ENCODE results near the gene ZP4. TPM values are rescaled to one million over a fixed set of nuclear protein-coding genes. Genes with fewer than 3 reads are reported as not detected.

ZP4 gene
- total RNA-seq, 1 experiment from 2014 or later, result not detected

DNA sequence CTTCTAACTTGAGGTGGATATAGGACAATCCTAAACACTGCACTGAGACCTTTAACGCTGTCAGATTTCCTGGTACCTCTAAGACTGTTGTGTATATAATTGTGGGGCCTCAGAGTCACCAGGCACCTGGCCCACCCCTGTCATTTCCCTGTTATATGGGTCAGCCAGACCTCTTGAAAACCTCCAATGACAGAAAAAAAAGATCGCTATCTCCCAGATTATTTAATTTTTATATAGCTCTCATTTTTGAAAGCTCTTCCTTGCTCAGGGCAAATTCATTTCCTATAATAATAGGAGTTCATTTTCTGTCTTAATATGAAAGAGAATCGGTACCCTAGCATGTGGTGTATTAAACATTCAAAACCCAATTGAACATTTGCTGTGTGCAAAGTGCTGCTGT, 56.7 kb downstream of the ZP4 start:
- Histone ChIP-seq H3K9ac (ENCODE audit: low read length) (no peak overlapping the region), H4K20me1 (ENCODE audit: insufficient read depth) (no peaks in the 10 kb centered on the region), H3K36me3 (ENCODE audit: control insufficient read depth in 1 of 2, insufficient read depth in 2 of 2, low read length in 2 of 2) (no peaks in the 10 kb centered on the region), H3K4me2 (ENCODE audit: low read length) (no peak overlapping the region), H3K9me2 (ENCODE audit: insufficient read depth) (no peaks in the 10 kb centered on the region), H3K4me1 (ENCODE audit: control insufficient read depth in 1 of 2, insufficient read depth in 2 of 2, low read length in 2 of 2) (no peaks in the 10 kb centered on the region), H3K4me3 (replicated peaks in 1 of 2; ENCODE audit: low read depth in 1 of 2, low read length in 2 of 2) (no peak overlapping the region), H3K79me2 (ENCODE audit: insufficient read depth, low read length) (no peaks in the 10 kb centered on the region), H3K27ac (ENCODE audit: low read depth, low read length) (no peak overlapping the region), H2AFZ (ENCODE audit: low read depth, low read length, poor library complexity, severe bottlenecking) (no peak overlapping the region), H3K27me3 (ENCODE audit: insufficient read depth, low read length) (no peaks in the 10 kb centered on the region), H3K9me3 (ENCODE audit: control insufficient read depth in 1 of 2, insufficient read depth in 1 of 2, low read depth in 1 of 2, low read length in 2 of 2) (peaks cover 0 to 9% of the 10 kb centered on the region in 2 experiments; a peak in 2 of 4 replicates)
- TF ChIP-seq ELF1 (IDR thresholded peaks at IDR 0.05; ENCODE audit: borderline replicate concordance, low read depth) (no peak), RAD21 (IDR thresholded peaks at IDR 0.05; ENCODE audit: low read depth) (no peak), MAX (IDR thresholded peaks at IDR 0.05) (no peak), SIN3A (IDR thresholded peaks at IDR 0.05; ENCODE audit: low read depth) (no peak), TCF7L2 (IDR thresholded peaks at IDR 0.05; ENCODE audit: borderline replicate concordance, extremely low read depth, insufficient read depth, insufficient read length) (no peak), POLR2AphosphoS5 (IDR thresholded peaks at IDR 0.05; ENCODE audit: low read depth, low read length) (no peak), SRF (IDR thresholded peaks at IDR 0.05; ENCODE audit: low read depth) (no peak), JUND (IDR thresholded peaks at IDR 0.05) (no peak), ZNF274 (IDR thresholded peaks at IDR 0.05; ENCODE audit: low read depth, low read length) (no peak), YY1 (IDR thresholded peaks at IDR 0.05; ENCODE audit: extremely low read depth, insufficient replicate concordance, low read depth, low read length) (no peak), SP1 (IDR thresholded peaks at IDR 0.05; ENCODE audit: low read depth) (no peak)
- TF ChIP-seq, protein P1, sequence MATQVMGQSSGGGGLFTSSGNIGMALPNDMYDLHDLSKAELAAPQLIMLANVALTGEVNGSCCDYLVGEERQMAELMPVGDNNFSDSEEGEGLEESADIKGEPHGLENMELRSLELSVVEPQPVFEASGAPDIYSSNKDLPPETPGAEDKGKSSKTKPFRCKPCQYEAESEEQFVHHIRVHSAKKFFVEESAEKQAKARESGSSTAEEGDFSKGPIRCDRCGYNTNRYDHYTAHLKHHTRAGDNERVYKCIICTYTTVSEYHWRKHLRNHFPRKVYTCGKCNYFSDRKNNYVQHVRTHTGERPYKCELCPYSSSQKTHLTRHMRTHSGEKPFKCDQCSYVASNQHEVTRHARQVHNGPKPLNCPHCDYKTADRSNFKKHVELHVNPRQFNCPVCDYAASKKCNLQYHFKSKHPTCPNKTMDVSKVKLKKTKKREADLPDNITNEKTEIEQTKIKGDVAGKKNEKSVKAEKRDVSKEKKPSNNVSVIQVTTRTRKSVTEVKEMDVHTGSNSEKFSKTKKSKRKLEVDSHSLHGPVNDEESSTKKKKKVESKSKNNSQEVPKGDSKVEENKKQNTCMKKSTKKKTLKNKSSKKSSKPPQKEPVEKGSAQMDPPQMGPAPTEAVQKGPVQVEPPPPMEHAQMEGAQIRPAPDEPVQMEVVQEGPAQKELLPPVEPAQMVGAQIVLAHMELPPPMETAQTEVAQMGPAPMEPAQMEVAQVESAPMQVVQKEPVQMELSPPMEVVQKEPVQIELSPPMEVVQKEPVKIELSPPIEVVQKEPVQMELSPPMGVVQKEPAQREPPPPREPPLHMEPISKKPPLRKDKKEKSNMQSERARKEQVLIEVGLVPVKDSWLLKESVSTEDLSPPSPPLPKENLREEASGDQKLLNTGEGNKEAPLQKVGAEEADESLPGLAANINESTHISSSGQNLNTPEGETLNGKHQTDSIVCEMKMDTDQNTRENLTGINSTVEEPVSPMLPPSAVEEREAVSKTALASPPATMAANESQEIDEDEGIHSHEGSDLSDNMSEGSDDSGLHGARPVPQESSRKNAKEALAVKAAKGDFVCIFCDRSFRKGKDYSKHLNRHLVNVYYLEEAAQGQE (IDR thresholded peaks at IDR 0.05; ENCODE audit: low read depth), result no peak
- POLR2A ChIA-PET, result no interaction called here
- intact Hi-C loops (cut with micrococcal nuclease), result no loop called here
- RAD21 ChIA-PET (ENCODE audit: low non-redundant PET in 1 of 2, low total read pairs in 2 of 2, uncharacterized antibody in 2 of 2, unreplicated experiment in 2 of 2), result no interaction called here
- DNase-seq (ENCODE audit: low read depth, low spot score) (no peak), ATAC-seq (no peak)
- CTCF ChIA-PET, result no interaction called here
- no TSS peak for BruUV-seq (replicated peaks)

Data from HCT116 (cell line).